Measurements from ENCODE around the gene LCE2C. TPM values are rescaled to one million over a fixed set of nuclear protein-coding genes. Genes with fewer than 3 reads are reported as not detected.

Gene LCE2C
- total RNA-seq, 1 experiment from 2014 or later: not detected

DNA sequence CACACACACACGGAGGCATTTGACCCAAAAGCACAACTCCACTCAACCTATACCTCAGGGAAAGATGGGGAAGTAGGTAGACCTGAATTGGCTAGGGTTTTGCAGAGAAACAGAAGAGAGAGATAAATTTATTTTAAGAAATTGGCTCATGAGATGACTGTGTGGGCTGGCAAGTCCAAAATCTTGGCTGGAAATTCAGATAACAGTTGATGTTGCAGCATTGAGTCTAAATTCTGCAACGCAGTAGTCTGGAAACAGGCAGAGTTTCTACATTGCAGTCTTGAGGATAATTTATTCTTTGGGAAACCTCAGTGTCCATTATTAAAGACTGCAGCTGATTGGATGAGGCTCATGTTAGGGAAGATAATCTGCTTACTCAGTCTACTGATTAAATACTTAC, 6.5 kb downstream of the LCE2C start (continued):
- TF ChIP-seq, protein P1, sequence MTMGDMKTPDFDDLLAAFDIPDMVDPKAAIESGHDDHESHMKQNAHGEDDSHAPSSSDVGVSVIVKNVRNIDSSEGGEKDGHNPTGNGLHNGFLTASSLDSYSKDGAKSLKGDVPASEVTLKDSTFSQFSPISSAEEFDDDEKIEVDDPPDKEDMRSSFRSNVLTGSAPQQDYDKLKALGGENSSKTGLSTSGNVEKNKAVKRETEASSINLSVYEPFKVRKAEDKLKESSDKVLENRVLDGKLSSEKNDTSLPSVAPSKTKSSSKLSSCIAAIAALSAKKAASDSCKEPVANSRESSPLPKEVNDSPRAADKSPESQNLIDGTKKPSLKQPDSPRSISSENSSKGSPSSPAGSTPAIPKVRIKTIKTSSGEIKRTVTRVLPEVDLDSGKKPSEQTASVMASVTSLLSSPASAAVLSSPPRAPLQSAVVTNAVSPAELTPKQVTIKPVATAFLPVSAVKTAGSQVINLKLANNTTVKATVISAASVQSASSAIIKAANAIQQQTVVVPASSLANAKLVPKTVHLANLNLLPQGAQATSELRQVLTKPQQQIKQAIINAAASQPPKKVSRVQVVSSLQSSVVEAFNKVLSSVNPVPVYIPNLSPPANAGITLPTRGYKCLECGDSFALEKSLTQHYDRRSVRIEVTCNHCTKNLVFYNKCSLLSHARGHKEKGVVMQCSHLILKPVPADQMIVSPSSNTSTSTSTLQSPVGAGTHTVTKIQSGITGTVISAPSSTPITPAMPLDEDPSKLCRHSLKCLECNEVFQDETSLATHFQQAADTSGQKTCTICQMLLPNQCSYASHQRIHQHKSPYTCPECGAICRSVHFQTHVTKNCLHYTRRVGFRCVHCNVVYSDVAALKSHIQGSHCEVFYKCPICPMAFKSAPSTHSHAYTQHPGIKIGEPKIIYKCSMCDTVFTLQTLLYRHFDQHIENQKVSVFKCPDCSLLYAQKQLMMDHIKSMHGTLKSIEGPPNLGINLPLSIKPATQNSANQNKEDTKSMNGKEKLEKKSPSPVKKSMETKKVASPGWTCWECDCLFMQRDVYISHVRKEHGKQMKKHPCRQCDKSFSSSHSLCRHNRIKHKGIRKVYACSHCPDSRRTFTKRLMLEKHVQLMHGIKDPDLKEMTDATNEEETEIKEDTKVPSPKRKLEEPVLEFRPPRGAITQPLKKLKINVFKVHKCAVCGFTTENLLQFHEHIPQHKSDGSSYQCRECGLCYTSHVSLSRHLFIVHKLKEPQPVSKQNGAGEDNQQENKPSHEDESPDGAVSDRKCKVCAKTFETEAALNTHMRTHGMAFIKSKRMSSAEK (CRISPR knock-in tag; IDR thresholded peaks at IDR 0.05; ENCODE audit: borderline replicate concordance): no peak

DNA sequence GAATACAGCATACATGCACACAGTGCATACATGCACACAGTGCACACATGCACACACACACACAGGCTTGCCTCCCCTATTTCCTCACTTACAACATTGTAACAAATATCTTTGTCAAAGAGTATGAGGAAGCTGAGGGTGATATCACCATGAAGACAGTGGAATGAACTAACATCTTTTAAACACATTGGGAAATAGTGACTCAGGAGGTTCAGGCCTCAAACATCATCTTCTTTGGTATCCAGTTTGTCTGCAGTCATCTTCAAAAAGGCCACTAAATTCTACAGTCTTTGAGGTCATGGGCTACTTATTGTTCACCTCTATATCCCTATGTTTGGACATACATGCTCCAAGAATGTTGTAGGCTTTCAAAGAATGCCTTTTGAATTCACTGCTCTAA, 8.8 kb downstream of the LCE2C start:
- H3K4me1 Mint-ChIP-seq: no peaks in the 10 kb centered on the region
- ChIA-PET CTCF (no interaction called here), POLR2A (no interaction called here)
- H3K27me3 Mint-ChIP-seq (ENCODE audit: low read depth): no peaks in the 10 kb centered on the region; the same call in 1 of the 2 replicates
- TF ChIP-seq, protein P2, sequence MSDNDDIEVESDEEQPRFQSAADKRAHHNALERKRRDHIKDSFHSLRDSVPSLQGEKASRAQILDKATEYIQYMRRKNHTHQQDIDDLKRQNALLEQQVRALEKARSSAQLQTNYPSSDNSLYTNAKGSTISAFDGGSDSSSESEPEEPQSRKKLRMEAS (CRISPR knock-in tag; IDR thresholded peaks at IDR 0.05): no peak
- no peak for TF ChIP-seq HMGA2 (CRISPR knock-in tag; IDR thresholded peaks at IDR 0.05)
- TF ChIP-seq, protein P3, sequence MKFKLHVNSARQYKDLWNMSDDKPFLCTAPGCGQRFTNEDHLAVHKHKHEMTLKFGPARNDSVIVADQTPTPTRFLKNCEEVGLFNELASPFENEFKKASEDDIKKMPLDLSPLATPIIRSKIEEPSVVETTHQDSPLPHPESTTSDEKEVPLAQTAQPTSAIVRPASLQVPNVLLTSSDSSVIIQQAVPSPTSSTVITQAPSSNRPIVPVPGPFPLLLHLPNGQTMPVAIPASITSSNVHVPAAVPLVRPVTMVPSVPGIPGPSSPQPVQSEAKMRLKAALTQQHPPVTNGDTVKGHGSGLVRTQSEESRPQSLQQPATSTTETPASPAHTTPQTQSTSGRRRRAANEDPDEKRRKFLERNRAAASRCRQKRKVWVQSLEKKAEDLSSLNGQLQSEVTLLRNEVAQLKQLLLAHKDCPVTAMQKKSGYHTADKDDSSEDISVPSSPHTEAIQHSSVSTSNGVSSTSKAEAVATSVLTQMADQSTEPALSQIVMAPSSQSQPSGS (CRISPR knock-in tag; IDR thresholded peaks at IDR 0.05; ENCODE audit: borderline replicate concordance, low read depth): no peak
- no peak for TF ChIP-seq SMAD3 (CRISPR knock-in tag; IDR thresholded peaks at IDR 0.05; ENCODE audit: borderline replicate concordance)
- TF ChIP-seq, protein P4, sequence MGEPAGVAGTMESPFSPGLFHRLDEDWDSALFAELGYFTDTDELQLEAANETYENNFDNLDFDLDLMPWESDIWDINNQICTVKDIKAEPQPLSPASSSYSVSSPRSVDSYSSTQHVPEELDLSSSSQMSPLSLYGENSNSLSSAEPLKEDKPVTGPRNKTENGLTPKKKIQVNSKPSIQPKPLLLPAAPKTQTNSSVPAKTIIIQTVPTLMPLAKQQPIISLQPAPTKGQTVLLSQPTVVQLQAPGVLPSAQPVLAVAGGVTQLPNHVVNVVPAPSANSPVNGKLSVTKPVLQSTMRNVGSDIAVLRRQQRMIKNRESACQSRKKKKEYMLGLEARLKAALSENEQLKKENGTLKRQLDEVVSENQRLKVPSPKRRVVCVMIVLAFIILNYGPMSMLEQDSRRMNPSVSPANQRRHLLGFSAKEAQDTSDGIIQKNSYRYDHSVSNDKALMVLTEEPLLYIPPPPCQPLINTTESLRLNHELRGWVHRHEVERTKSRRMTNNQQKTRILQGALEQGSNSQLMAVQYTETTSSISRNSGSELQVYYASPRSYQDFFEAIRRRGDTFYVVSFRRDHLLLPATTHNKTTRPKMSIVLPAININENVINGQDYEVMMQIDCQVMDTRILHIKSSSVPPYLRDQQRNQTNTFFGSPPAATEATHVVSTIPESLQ (CRISPR knock-in tag; IDR thresholded peaks at IDR 0.05): no peak
- TF ChIP-seq RELA (CRISPR knock-in tag; IDR thresholded peaks at IDR 0.05; ENCODE audit: borderline replicate concordance): no peak
- TF ChIP-seq, protein P5, sequence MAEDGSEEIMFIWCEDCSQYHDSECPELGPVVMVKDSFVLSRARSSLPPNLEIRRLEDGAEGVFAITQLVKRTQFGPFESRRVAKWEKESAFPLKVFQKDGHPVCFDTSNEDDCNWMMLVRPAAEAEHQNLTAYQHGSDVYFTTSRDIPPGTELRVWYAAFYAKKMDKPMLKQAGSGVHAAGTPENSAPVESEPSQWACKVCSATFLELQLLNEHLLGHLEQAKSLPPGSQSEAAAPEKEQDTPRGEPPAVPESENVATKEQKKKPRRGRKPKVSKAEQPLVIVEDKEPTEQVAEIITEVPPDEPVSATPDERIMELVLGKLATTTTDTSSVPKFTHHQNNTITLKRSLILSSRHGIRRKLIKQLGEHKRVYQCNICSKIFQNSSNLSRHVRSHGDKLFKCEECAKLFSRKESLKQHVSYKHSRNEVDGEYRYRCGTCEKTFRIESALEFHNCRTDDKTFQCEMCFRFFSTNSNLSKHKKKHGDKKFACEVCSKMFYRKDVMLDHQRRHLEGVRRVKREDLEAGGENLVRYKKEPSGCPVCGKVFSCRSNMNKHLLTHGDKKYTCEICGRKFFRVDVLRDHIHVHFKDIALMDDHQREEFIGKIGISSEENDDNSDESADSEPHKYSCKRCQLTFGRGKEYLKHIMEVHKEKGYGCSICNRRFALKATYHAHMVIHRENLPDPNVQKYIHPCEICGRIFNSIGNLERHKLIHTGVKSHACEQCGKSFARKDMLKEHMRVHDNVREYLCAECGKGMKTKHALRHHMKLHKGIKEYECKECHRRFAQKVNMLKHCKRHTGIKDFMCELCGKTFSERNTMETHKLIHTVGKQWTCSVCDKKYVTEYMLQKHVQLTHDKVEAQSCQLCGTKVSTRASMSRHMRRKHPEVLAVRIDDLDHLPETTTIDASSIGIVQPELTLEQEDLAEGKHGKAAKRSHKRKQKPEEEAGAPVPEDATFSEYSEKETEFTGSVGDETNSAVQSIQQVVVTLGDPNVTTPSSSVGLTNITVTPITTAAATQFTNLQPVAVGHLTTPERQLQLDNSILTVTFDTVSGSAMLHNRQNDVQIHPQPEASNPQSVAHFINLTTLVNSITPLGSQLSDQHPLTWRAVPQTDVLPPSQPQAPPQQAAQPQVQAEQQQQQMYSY (CRISPR knock-in tag; IDR thresholded peaks at IDR 0.05): no peak
- TF ChIP-seq MYBL2 (CRISPR knock-in tag; IDR thresholded peaks at IDR 0.05): no peak
- TF ChIP-seq RORB (CRISPR knock-in tag; IDR thresholded peaks at IDR 0.05): no peak
- TF ChIP-seq, protein P6, sequence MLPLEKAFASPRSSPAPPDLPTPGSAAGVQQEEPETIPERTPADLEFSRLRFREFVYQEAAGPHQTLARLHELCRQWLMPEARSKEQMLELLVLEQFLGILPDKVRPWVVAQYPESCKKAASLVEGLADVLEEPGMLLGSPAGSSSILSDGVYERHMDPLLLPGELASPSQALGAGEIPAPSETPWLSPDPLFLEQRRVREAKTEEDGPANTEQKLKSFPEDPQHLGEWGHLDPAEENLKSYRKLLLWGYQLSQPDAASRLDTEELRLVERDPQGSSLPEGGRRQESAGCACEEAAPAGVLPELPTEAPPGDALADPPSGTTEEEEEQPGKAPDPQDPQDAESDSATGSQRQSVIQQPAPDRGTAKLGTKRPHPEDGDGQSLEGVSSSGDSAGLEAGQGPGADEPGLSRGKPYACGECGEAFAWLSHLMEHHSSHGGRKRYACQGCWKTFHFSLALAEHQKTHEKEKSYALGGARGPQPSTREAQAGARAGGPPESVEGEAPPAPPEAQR (CRISPR knock-in tag; IDR thresholded peaks at IDR 0.05): no peak
- TF ChIP-seq, protein P7, sequence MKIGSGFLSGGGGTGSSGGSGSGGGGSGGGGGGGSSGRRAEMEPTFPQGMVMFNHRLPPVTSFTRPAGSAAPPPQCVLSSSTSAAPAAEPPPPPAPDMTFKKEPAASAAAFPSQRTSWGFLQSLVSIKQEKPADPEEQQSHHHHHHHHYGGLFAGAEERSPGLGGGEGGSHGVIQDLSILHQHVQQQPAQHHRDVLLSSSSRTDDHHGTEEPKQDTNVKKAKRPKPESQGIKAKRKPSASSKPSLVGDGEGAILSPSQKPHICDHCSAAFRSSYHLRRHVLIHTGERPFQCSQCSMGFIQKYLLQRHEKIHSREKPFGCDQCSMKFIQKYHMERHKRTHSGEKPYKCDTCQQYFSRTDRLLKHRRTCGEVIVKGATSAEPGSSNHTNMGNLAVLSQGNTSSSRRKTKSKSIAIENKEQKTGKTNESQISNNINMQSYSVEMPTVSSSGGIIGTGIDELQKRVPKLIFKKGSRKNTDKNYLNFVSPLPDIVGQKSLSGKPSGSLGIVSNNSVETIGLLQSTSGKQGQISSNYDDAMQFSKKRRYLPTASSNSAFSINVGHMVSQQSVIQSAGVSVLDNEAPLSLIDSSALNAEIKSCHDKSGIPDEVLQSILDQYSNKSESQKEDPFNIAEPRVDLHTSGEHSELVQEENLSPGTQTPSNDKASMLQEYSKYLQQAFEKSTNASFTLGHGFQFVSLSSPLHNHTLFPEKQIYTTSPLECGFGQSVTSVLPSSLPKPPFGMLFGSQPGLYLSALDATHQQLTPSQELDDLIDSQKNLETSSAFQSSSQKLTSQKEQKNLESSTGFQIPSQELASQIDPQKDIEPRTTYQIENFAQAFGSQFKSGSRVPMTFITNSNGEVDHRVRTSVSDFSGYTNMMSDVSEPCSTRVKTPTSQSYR (CRISPR knock-in tag; IDR thresholded peaks at IDR 0.05): no peak
- no peak for TF ChIP-seq TP53 (CRISPR knock-in tag; IDR thresholded peaks at IDR 0.05)
- no peak for TF ChIP-seq NFATC4 (CRISPR knock-in tag; IDR thresholded peaks at IDR 0.05)
- TF ChIP-seq, protein P8, sequence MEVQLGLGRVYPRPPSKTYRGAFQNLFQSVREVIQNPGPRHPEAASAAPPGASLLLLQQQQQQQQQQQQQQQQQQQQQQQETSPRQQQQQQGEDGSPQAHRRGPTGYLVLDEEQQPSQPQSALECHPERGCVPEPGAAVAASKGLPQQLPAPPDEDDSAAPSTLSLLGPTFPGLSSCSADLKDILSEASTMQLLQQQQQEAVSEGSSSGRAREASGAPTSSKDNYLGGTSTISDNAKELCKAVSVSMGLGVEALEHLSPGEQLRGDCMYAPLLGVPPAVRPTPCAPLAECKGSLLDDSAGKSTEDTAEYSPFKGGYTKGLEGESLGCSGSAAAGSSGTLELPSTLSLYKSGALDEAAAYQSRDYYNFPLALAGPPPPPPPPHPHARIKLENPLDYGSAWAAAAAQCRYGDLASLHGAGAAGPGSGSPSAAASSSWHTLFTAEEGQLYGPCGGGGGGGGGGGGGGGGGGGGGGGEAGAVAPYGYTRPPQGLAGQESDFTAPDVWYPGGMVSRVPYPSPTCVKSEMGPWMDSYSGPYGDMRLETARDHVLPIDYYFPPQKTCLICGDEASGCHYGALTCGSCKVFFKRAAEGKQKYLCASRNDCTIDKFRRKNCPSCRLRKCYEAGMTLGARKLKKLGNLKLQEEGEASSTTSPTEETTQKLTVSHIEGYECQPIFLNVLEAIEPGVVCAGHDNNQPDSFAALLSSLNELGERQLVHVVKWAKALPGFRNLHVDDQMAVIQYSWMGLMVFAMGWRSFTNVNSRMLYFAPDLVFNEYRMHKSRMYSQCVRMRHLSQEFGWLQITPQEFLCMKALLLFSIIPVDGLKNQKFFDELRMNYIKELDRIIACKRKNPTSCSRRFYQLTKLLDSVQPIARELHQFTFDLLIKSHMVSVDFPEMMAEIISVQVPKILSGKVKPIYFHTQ (CRISPR knock-in tag; IDR thresholded peaks at IDR 0.05): no peak
- no peak for TF ChIP-seq FOXP1 (CRISPR knock-in tag; IDR thresholded peaks at IDR 0.05; ENCODE audit: borderline replicate concordance)
- DNase-seq (ENCODE audit: low spot score): no peak
- H3K9me3 Mint-ChIP-seq: peaks cover 92% of the 10 kb centered on the region
- no peak for ATAC-seq
- no peak overlapping the region for H3K27ac Mint-ChIP-seq
- H3K4me3 Mint-ChIP-seq: no peak overlapping the region
- peaks cover 76% of the 10 kb centered on the region for H3K36me3 Mint-ChIP-seq
